H1 (cell line): ENCODE data around the gene CORO2B. TPM values are rescaled to one million over a fixed set of nuclear protein-coding genes. Genes with fewer than 3 reads are reported as not detected.

Experiments
- BACH1 ChIP-seq: IDR thresholded peaks from 2 replicates; pipeline ENCODE4 v1.6.1; 2012; ENCODE audit warnings: low read length, improper control_type of control experiment
- CHD1 ChIP-seq: IDR thresholded peaks from 2 replicates; pipeline ENCODE4 v1.6.1; 2012; ENCODE audit warnings: low read depth, low read length, improper control_type of control experiment
- CHD7 ChIP-seq: fragments of 300-600 bp; sonication (generic); IDR thresholded peaks from 2 replicates; pipeline ENCODE4 v1.7.1; 2012; ENCODE audit warnings: low read length, moderate library complexity, mild to moderate bottlenecking, inconsistent platforms; ENCODE audit not compliant: insufficient replicate concordance
- E2F6 ChIP-seq: IDR thresholded peaks from 2 replicates; pipeline ENCODE4 v1.6.1; 2012; ENCODE audit warnings: inconsistent platforms
- FOSL1 ChIP-seq: IDR thresholded peaks from 2 replicates; pipeline ENCODE4 v1.6.1; 2011; ENCODE audit warnings: mild to moderate bottlenecking, low read depth, low read length, moderate library complexity; ENCODE audit not compliant: insufficient read depth
- JUN ChIP-seq: IDR thresholded peaks from 2 replicates; pipeline ENCODE4 v1.6.1; 2011; ENCODE audit warnings: low read depth, mild to moderate bottlenecking, improper control_type of control experiment, low read length
- KDM4A ChIP-seq: IDR thresholded peaks from one replicate; pipeline ENCODE4 v1.7.1; 2012; ENCODE audit warnings: low read depth, mild to moderate bottlenecking, moderate library complexity, low read length, inconsistent platforms; ENCODE audit not compliant: severe bottlenecking
- NANOG ChIP-seq: IDR thresholded peaks from 2 replicates; pipeline ENCODE4 v1.6.1; 2011; ENCODE audit warnings: low read length, low read depth, mild to moderate bottlenecking, inconsistent platforms; ENCODE audit not compliant: insufficient read depth, poor library complexity, severe bottlenecking
- POLR2AphosphoS5 ChIP-seq: IDR thresholded peaks from 2 replicates; pipeline ENCODE4 v1.6.1; 2011; ENCODE audit warnings: low read depth, low read length
- RBBP5 ChIP-seq: IDR thresholded peaks from 2 replicates; pipeline ENCODE4 v1.7.1; 2012; ENCODE audit warnings: low read depth, mild to moderate bottlenecking, inconsistent platforms, low read length, moderate library complexity, borderline replicate concordance
- RFX5 ChIP-seq: IDR thresholded peaks from 2 replicates; pipeline ENCODE4 v1.6.1; 2011; ENCODE audit warnings: low read depth, low read length, improper control_type of control experiment, borderline replicate concordance
- SUZ12 ChIP-seq: fragments of 200-600 bp; sonication (generic); IDR thresholded peaks from 2 replicates; pipeline ENCODE4 v1.6.1; 2012; ENCODE audit warnings: mild to moderate bottlenecking, inconsistent platforms, low read length, moderate library complexity, mixed read lengths
- polyA plus RNA-seq, 7 experiments: library from polyadenylated mRNA; depleted of rRNA in 3 of 7; stranded (reverse) in 5 of 7; unstranded in 2 of 7; fragments of >200 nt in 5 of 7; fragments of 200-250 nt in 2 of 7; gene quantifications; 1 replicate in 5 of 7; 2 replicates in 1 of 7; 4 replicates in 1 of 7; pipeline versions ENCODE4 v1.2.1 to v1.2.3, GENCODE V29; 2011 to 2013; ENCODE audit warnings: missing spikeins in 2 of 7, mixed read lengths in 2 of 7
- total RNA-seq: library from RNA; stranded (reverse); fragmentation: NEBNext Ultra II Directional; extraction: Animal tissue kit (Norgen Biotek cat#: 25700); gene quantifications from 2 replicates; pipeline ENCODE4 v1.2.1, GENCODE V29; 2021

CORO2B gene
- total and polyA plus RNA-seq, 2 of the 8 experiments (the other 6 are each of a cell fraction or from before 2014, with no cell fraction given): 3.4 to 6.7 TPM

- TF ChIP-seq CHD7 (no peak), JUN (no peak), BACH1 (no peak), NANOG (no peak), E2F6 (no peak), RBBP5 (no peak), RFX5 (no peak), CHD1 (no peak), KDM4A (no peak), SUZ12 (no peak), POLR2AphosphoS5 (no peak), FOSL1 (no peak)
Observed at GRCh38 chr15:68719672-68720071, 140.9 kb downstream of the CORO2B start (continued).
